Mesenchymal stem cell (in vitro differentiated cells and primary cell): Measurements from ENCODE around the gene RHOJ.

ENCODE experiments used
- DNase-seq: peaks from one replicate; pipeline ENCODE4 v3.0.0-alpha.2; 2013
- H2AFZ ChIP-seq: one replicate; pipeline ENCODE4 v1.6.1; 2013; ENCODE audit warnings: low read depth, mild to moderate bottlenecking, control low read depth, inconsistent platforms, low read length, moderate library complexity
- H2AK5ac ChIP-seq: 2 replicates; pipeline ENCODE4 v1.6.1; 2013; ENCODE audit warnings: low read length, moderate library complexity, mild to moderate bottlenecking, inconsistent platforms; ENCODE audit not compliant: severe bottlenecking
- H2BK120ac ChIP-seq: one replicate; pipeline ENCODE4 v1.6.1; 2013; ENCODE audit warnings: low read depth, mild to moderate bottlenecking, inconsistent platforms, low read length, moderate library complexity
- H2BK12ac ChIP-seq, 2 experiments: one replicate each; pipeline ENCODE4 v1.6.1; 2013; ENCODE audit warnings: inconsistent platforms in 2 of 2, low read length in 2 of 2, mild to moderate bottlenecking in 2 of 2, moderate library complexity in 2 of 2, control low read depth in 1 of 2
- H2BK15ac ChIP-seq: one replicate; pipeline ENCODE4 v1.6.1; 2013; ENCODE audit warnings: mild to moderate bottlenecking, low read depth, inconsistent platforms; ENCODE audit not compliant: poor library complexity, severe bottlenecking
- H2BK5ac ChIP-seq: 2 replicates; pipeline ENCODE4 v1.6.1; 2013; ENCODE audit warnings: low read depth, mild to moderate bottlenecking, low read length, control low read depth, inconsistent platforms; ENCODE audit not compliant: poor library complexity, severe bottlenecking
- H3K14ac ChIP-seq, 2 experiments: one replicate each; pipeline ENCODE4 v1.6.1; 2013; ENCODE audit warnings: inconsistent platforms in 2 of 2, low read length in 2 of 2, control low read depth in 1 of 2, mild to moderate bottlenecking in 1 of 2, moderate library complexity in 1 of 2
- H3K18ac ChIP-seq, 2 experiments: one replicate each; pipeline ENCODE4 v1.6.1; 2013; ENCODE audit warnings: inconsistent platforms in 2 of 2, low read length in 2 of 2, control low read depth in 1 of 2, low read depth in 1 of 2, mild to moderate bottlenecking in 1 of 2
- H3K23ac ChIP-seq, 2 experiments: one replicate each; pipeline ENCODE4 v1.6.1; 2013; ENCODE audit warnings: inconsistent platforms in 2 of 2, low read length in 2 of 2, mild to moderate bottlenecking in 2 of 2, moderate library complexity in 2 of 2, control low read depth in 1 of 2
- H3K27ac ChIP-seq: 2 replicates; pipeline ENCODE4 v1.5.1; 2013; ENCODE audit warnings: mild to moderate bottlenecking, moderate library complexity, low read length, control low read depth, inconsistent platforms; ENCODE audit not compliant: poor library complexity, severe bottlenecking
- H3K27me3 ChIP-seq, 2 experiments: 2 replicates each; pipeline versions ENCODE4 v1.6.1 to v1.7.0; 2013; ENCODE audit warnings: low read length in 2 of 2, mild to moderate bottlenecking in 2 of 2, moderate library complexity in 2 of 2, control low read depth in 1 of 2, inconsistent platforms in 1 of 2; ENCODE audit not compliant: control insufficient read depth in 1 of 2, insufficient read depth in 1 of 2
- H3K36me3 ChIP-seq, 2 experiments: 2 replicates each; pipeline versions ENCODE4 v1.6.1 to v1.7.0; 2013; ENCODE audit warnings: low read length in 2 of 2, control low read depth in 1 of 2, inconsistent platforms in 1 of 2, low read depth in 1 of 2, mild to moderate bottlenecking in 1 of 2; ENCODE audit not compliant: insufficient read depth in 2 of 2, control insufficient read depth in 1 of 2
- H3K4ac ChIP-seq, 2 experiments: one replicate each; pipeline ENCODE4 v1.6.1; 2013; ENCODE audit warnings: inconsistent platforms in 2 of 2, low read length in 2 of 2, mild to moderate bottlenecking in 2 of 2, moderate library complexity in 2 of 2, control low read depth in 1 of 2, low read depth in 1 of 2
- H3K4me1 ChIP-seq: 2 replicates; pipeline ENCODE4 v1.6.1; 2013; ENCODE audit warnings: low read depth, low read length, control low read depth; ENCODE audit not compliant: control insufficient read depth, insufficient read depth
- H3K4me2 ChIP-seq: 2 replicates; pipeline ENCODE4 v1.6.1; 2013; ENCODE audit warnings: low read length, mild to moderate bottlenecking, inconsistent platforms; ENCODE audit not compliant: poor library complexity, severe bottlenecking
- H3K4me3 ChIP-seq, 2 experiments: 2 replicates each; pipeline versions ENCODE4 v1.5.1 to v1.7.0; 2013; ENCODE audit warnings: low read length in 2 of 2, mild to moderate bottlenecking in 2 of 2, control low read depth in 1 of 2, low read depth in 1 of 2; ENCODE audit not compliant: insufficient read depth in 1 of 2
- H3K79me1 ChIP-seq: replicated peaks from 2 replicates; pipeline ENCODE4 v1.6.1; 2013; ENCODE audit warnings: mild to moderate bottlenecking, control low read depth, low read length, inconsistent platforms; ENCODE audit not compliant: poor library complexity, severe bottlenecking
- H3K9ac ChIP-seq: 2 replicates; pipeline ENCODE4 v1.7.0; 2013; ENCODE audit warnings: mild to moderate bottlenecking, low read length, moderate library complexity
- H3K9me3 ChIP-seq: 2 replicates; pipeline ENCODE4 v1.7.0; 2013; ENCODE audit warnings: mild to moderate bottlenecking, low read length; ENCODE audit not compliant: control insufficient read depth
- H4K8ac ChIP-seq: one replicate; pipeline ENCODE4 v1.6.1; 2013; ENCODE audit warnings: inconsistent platforms, mild to moderate bottlenecking, low read length, moderate library complexity
- H4K91ac ChIP-seq: one replicate; pipeline ENCODE4 v1.6.1; 2013; ENCODE audit warnings: mild to moderate bottlenecking, low read length, inconsistent platforms
- WGBS: methylation state at CpG from one replicate; pipeline ENCODE4 v1.1.7; 2013; ENCODE audit warnings: mixed read lengths; 5-methylcytosine and 5-hydroxymethylcytosine counted together

RHOJ gene

GRCh38 chr14:63241096-63241495 is 36.9 kb downstream of the RHOJ start:
- Histone ChIP-seq H2BK15ac (no peak overlapping the region), H4K8ac (no peak overlapping the region), H3K27ac (no peak overlapping the region), H3K18ac (no peak overlapping the region), H2BK5ac (no peak overlapping the region), H3K27me3 (no peaks in the 10 kb centered on the region), H3K14ac (no peak overlapping the region), H2AFZ (no peak overlapping the region), H2AK5ac (no peak overlapping the region), H3K23ac (no peak overlapping the region), H2BK120ac (no peak overlapping the region), H3K36me3 (no peaks in the 10 kb centered on the region), H3K79me1 (peaks cover 16% of the 10 kb centered on the region), H4K91ac (no peak overlapping the region), H2BK12ac (no peak overlapping the region), H3K9ac (no peak overlapping the region), H3K9me3 (no peaks in the 10 kb centered on the region), H3K4me3 (no peak overlapping the region), H3K4me1 (peaks cover 2% of the 10 kb centered on the region), H3K4me2 (no peak overlapping the region), H3K4ac (no peak overlapping the region)
- WGBS = 83% methylated on average over 4 of the region's 4 CpGs
- no peak for DNase-seq

- Histone ChIP-seq H3K4me1 (no peaks in the 10 kb centered on the region), H4K91ac (no peak overlapping the region), H3K4me3 (no peak overlapping the region), H3K18ac (no peak overlapping the region), H3K23ac (no peak overlapping the region), H3K9ac (no peak overlapping the region), H2BK15ac (no peak overlapping the region), H2AFZ (no peak overlapping the region), H3K36me3 (no peaks in the 10 kb centered on the region), H3K27me3 (no peaks in the 10 kb centered on the region), H2BK120ac (no peak overlapping the region), H4K8ac (no peak overlapping the region), H2BK12ac (no peak overlapping the region), H3K4me2 (no peak overlapping the region), H3K27ac (no peak overlapping the region), H3K79me1 (peaks cover 20% of the 10 kb centered on the region), H2AK5ac (no peak overlapping the region), H3K14ac (no peak overlapping the region), H3K4ac (no peak overlapping the region), H2BK5ac (no peak overlapping the region), H3K9me3 (no peaks in the 10 kb centered on the region)
- WGBS = 96% methylated on average over 5 of the region's 5 CpGs
- no peak for DNase-seq
These were observed 39.4 kb downstream of the RHOJ start for GRCh38 chr14:63243646-63244045.

GRCh38 chr14:63245893-63246292 is 41.6 kb downstream of the RHOJ start:
- Histone ChIP-seq H3K18ac (no peak overlapping the region), H2BK5ac (no peak overlapping the region), H2AFZ (no peak overlapping the region), H4K8ac (no peak overlapping the region), H3K9me3 (no peaks in the 10 kb centered on the region), H2BK120ac (no peak overlapping the region), H3K27me3 (no peaks in the 10 kb centered on the region), H3K23ac (no peak overlapping the region), H3K4me3 (no peak overlapping the region), H2BK15ac (no peak overlapping the region), H3K36me3 (peaks cover 0 to 7% of the 10 kb centered on the region in 2 experiments), H3K79me1 (peaks cover 24% of the 10 kb centered on the region), H3K9ac (no peak overlapping the region), H3K4me2 (no peak overlapping the region), H3K27ac (no peak overlapping the region), H4K91ac (no peak overlapping the region), H3K4ac (no peak overlapping the region), H2BK12ac (no peak overlapping the region), H2AK5ac (no peak overlapping the region), H3K14ac (no peak overlapping the region), H3K4me1 (no peaks in the 10 kb centered on the region)
- WGBS = 64% methylated on average over 1 of the region's 1 CpG
- no peak for DNase-seq

- H3K9me3 ChIP-seq = no peaks in the 10 kb centered on the region
- H3K4me2 ChIP-seq = no peak overlapping the region
- no peak overlapping the region for H2BK12ac ChIP-seq
- no peak overlapping the region for H2BK15ac ChIP-seq
- H3K18ac ChIP-seq = no peak overlapping the region
- no peak overlapping the region for H2BK5ac ChIP-seq
- H2AFZ ChIP-seq = no peak overlapping the region
- peaks cover 0 to 7% of the 10 kb centered on the region in 2 experiments for H3K36me3 ChIP-seq
- no peaks in the 10 kb centered on the region for H3K4me1 ChIP-seq
- peak overlapping the region; percentile 1 for H3K9ac ChIP-seq
- H2AK5ac ChIP-seq = no peak overlapping the region
- H2BK120ac ChIP-seq = no peak overlapping the region
- no peak overlapping the region for H3K27ac ChIP-seq
- H3K4me3 ChIP-seq = no peak overlapping the region
- H3K23ac ChIP-seq = no peak overlapping the region
- no peak overlapping the region for H3K14ac ChIP-seq
- H4K91ac ChIP-seq = no peak overlapping the region
- WGBS = no CpG with 5 or more reads among the region's 1 CpG
- H3K4ac ChIP-seq = no peak overlapping the region
- H4K8ac ChIP-seq = no peak overlapping the region
- no peaks in the 10 kb centered on the region for H3K27me3 ChIP-seq
- H3K79me1 ChIP-seq = peaks cover 19% of the 10 kb centered on the region
- DNase-seq = peak; percentile 7
These were observed 44.0 kb downstream of the RHOJ start for GRCh38 chr14:63248211-63248610.
